ENCODE data around the gene TOX3. TPM values are rescaled to one million over a fixed set of nuclear protein-coding genes. Genes with fewer than 3 reads are reported as not detected.

TOX3 gene
- total and polyA plus RNA-seq, 2 of the 13 experiments (the other 11 are each of a cell fraction or from before 2014, with no cell fraction given): 14.5 to 98.6 TPM

DNA sequence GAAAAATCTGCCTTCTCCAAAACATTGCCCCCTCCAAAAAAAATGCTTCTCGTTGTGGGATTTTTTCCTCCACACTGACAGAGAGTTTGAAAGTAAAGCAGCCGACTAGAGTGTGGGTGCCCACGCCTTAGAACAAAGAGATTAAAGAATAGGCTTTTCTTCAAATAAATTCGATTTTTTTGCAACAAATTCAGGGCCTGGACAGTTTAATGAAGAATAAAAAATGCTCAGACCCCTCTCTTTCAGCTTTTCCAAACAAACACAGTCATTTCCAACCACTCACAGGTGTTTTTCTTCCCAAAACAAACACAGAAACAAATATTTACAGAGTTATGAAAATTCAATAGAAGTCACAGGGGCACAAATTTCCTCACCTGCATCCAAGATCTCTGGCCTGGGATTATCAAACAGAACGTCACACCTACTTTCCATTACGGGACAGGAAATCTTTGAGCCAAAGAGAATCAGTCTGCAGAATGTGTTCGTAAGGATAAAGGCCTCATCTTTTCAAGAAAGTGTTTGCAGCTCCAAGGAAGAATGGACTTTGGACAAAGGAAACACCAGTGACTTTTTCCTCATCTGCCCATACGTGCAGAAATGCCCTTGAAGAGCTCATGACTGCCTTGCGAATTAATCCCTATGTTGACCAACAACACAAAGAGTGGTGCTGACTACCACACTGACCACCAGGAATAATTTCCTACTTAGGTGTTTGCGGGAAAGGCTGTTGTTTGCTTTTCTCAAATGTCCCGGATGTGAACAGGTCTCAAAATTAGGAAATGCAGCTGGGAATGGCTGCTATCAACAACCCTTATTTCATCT is 31.3 kb upstream of the TOX3 start (continued):
- TF ChIP-seq ZNF318 (CRISPR knock-in tag; IDR thresholded peaks at IDR 0.05) (no peak), REXO4 (CRISPR knock-in tag; IDR thresholded peaks at IDR 0.05; ENCODE audit: borderline replicate concordance) (no peak), POLR2AphosphoS2 (IDR thresholded peaks at IDR 0.05; ENCODE audit: low read depth, low read length) (no peak), ZNF225 (CRISPR knock-in tag; IDR thresholded peaks at IDR 0.05) (no peak), CENPT (CRISPR knock-in tag; IDR thresholded peaks at IDR 0.05; ENCODE audit: low read depth) (no peak), TCF12 (IDR thresholded peaks at IDR 0.05) (no peak), TCF12 (CRISPR knock-in tag; IDR thresholded peaks at IDR 0.05) (no peak; the same call in 1 of the 2 replicates), ZNF629 (CRISPR knock-in tag; conservative IDR thresholded peaks at IDR 0.05) (no peak), MTF1 (CRISPR knock-in tag; IDR thresholded peaks at IDR 0.05) (no peak), ZNF749 (CRISPR knock-in tag; IDR thresholded peaks at IDR 0.05; ENCODE audit: borderline replicate concordance) (no peak; the same call in 1 of the 2 replicates), ZNF572 (CRISPR knock-in tag; IDR thresholded peaks at IDR 0.05) (no peak), NR2F6 (IDR thresholded peaks at IDR 0.05) (peak; percentile 85), NR2F6 (CRISPR knock-in tag; IDR thresholded peaks at IDR 0.05) (peak; percentile 62), NFIB (CRISPR knock-in tag; IDR thresholded peaks at IDR 0.05; ENCODE audit: borderline replicate concordance) (no peak), JUN (CRISPR knock-in tag; IDR thresholded peaks at IDR 0.05) (no peak), KLF6 (CRISPR knock-in tag; IDR thresholded peaks at IDR 0.05) (peak; percentile 71; the same call in 1 of the 2 replicates)
- TF ChIP-seq, protein P1, sequence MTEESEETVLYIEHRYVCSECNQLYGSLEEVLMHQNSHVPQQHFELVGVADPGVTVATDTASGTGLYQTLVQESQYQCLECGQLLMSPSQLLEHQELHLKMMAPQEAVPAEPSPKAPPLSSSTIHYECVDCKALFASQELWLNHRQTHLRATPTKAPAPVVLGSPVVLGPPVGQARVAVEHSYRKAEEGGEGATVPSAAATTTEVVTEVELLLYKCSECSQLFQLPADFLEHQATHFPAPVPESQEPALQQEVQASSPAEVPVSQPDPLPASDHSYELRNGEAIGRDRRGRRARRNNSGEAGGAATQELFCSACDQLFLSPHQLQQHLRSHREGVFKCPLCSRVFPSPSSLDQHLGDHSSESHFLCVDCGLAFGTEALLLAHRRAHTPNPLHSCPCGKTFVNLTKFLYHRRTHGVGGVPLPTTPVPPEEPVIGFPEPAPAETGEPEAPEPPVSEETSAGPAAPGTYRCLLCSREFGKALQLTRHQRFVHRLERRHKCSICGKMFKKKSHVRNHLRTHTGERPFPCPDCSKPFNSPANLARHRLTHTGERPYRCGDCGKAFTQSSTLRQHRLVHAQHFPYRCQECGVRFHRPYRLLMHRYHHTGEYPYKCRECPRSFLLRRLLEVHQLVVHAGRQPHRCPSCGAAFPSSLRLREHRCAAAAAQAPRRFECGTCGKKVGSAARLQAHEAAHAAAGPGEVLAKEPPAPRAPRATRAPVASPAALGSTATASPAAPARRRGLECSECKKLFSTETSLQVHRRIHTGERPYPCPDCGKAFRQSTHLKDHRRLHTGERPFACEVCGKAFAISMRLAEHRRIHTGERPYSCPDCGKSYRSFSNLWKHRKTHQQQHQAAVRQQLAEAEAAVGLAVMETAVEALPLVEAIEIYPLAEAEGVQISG (CRISPR knock-in tag; IDR thresholded peaks at IDR 0.05): no peak; the same call in 1 of the 2 replicates
- TF ChIP-seq, protein P2, sequence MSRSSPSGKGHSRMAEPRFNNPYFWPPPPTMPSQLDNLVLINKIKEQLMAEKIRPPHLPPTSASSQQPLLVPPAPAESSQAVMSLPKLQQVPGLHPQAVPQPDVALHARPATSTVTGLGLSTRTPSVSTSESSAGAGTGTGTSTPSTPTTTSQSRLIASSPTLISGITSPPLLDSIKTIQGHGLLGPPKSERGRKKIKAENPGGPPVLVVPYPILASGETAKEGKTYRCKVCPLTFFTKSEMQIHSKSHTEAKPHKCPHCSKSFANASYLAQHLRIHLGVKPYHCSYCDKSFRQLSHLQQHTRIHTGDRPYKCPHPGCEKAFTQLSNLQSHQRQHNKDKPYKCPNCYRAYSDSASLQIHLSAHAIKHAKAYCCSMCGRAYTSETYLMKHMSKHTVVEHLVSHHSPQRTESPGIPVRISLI (CRISPR knock-in tag; IDR thresholded peaks at IDR 0.05; ENCODE audit: borderline replicate concordance): peak; percentile 44; the same call in 1 of the 2 replicates
